ENCODE results near the gene SLC19A1. TPM values are rescaled to one million over a fixed set of nuclear protein-coding genes. Genes with fewer than 3 reads are reported as not detected.

The SLC19A1 gene
- total RNA-seq, 3 donors from 2014 or later: 12.6 to 22.8 (median 12.7) TPM

DNA sequence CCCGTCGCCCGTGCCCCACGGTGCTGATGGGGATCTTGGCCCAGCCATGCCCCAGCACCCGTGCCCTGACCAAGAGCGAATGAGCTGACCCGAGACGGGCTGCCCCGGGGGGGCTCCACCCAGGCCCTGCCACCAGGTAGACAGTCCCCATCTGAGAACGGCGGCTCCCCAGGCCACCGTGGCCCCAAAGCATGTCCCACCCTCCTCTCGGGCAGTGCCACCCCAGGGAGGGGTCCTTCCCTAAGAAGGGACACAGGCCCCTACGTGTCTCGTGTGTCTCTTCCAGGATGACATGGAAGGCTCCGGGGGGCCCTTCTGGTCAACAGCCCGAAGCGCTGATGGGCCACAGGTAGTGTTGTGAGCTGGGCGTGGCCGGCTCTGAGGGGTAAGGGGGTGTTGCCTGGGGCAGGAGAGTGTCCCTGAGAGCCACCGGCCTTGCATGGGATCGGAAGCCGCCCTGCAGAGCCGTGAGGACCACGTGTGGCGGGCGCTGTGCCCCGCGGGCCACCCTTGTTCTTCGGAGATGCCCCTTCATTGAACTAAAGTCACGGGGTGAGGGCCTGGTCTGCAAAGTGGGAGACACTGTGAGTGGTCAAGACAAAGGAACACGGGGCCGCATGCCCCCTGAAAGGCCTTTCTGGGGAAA, 55.0 kb downstream of the SLC19A1 start:
- no peaks in the 10 kb centered on the region for H3K36me3 ChIP-seq (ENCODE audit: low read depth)
- TF ChIP-seq, protein P1, sequence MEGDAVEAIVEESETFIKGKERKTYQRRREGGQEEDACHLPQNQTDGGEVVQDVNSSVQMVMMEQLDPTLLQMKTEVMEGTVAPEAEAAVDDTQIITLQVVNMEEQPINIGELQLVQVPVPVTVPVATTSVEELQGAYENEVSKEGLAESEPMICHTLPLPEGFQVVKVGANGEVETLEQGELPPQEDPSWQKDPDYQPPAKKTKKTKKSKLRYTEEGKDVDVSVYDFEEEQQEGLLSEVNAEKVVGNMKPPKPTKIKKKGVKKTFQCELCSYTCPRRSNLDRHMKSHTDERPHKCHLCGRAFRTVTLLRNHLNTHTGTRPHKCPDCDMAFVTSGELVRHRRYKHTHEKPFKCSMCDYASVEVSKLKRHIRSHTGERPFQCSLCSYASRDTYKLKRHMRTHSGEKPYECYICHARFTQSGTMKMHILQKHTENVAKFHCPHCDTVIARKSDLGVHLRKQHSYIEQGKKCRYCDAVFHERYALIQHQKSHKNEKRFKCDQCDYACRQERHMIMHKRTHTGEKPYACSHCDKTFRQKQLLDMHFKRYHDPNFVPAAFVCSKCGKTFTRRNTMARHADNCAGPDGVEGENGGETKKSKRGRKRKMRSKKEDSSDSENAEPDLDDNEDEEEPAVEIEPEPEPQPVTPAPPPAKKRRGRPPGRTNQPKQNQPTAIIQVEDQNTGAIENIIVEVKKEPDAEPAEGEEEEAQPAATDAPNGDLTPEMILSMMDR (IDR thresholded peaks at IDR 0.05): no peak
- ATAC-seq: no peak
- intact Hi-C loops (cut with DNase I, micrococcal nuclease): no loop called here
- no peak overlapping the region for H3K4me3 ChIP-seq
- no peaks in the 10 kb centered on the region for H3K9me3 ChIP-seq
- DNase-seq: no peak
- no peaks in the 10 kb centered on the region for H3K4me1 ChIP-seq (ENCODE audit: low read depth)

DNA sequence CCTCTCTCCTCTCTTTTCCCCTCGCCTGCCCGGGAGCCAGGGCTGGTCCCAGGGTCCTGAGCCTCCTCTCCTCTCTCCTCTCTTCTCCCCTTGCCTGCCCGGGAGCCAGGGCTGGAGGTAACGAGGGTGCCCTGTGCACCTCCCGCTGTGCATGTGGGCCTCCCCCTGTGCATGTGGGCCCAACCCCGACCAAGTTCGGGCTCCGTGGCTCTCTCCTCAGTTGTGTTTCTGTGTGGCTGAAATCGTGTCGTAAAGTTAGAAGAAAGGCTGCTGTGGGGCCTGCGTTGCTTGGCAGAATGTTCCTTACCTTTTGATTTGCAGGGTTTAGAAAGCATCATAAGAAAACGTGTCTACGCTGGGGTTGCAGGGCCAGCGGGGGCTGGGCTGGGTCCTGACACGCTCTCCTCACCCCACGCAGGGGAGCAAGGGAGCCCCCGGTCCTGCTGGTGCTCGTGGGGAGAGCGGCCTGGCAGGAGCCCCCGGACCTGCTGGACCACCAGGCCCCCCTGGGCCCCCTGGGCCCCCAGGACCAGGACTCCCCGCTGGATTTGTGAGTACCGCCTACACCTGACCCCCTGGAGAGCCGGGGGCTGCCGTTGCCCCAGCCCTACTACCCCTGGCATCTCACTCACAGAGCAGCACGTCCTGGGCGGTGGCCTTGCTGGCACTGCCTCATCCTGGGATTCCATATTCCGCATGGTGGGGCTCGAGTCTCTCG, 55.6 kb downstream of the SLC19A1 start:
- Histone ChIP-seq H3K4me1 (ENCODE audit: low read depth) (no peaks in the 10 kb centered on the region), H3K36me3 (ENCODE audit: low read depth) (no peaks in the 10 kb centered on the region), H3K4me3 (no peak overlapping the region), H3K9me3 (no peaks in the 10 kb centered on the region)
- TF ChIP-seq, protein P1 (IDR thresholded peaks at IDR 0.05): no peak
- ATAC-seq (no peak), DNase-seq (no peak)
- intact Hi-C loops (cut with DNase I, micrococcal nuclease): no loop called here

DNA sequence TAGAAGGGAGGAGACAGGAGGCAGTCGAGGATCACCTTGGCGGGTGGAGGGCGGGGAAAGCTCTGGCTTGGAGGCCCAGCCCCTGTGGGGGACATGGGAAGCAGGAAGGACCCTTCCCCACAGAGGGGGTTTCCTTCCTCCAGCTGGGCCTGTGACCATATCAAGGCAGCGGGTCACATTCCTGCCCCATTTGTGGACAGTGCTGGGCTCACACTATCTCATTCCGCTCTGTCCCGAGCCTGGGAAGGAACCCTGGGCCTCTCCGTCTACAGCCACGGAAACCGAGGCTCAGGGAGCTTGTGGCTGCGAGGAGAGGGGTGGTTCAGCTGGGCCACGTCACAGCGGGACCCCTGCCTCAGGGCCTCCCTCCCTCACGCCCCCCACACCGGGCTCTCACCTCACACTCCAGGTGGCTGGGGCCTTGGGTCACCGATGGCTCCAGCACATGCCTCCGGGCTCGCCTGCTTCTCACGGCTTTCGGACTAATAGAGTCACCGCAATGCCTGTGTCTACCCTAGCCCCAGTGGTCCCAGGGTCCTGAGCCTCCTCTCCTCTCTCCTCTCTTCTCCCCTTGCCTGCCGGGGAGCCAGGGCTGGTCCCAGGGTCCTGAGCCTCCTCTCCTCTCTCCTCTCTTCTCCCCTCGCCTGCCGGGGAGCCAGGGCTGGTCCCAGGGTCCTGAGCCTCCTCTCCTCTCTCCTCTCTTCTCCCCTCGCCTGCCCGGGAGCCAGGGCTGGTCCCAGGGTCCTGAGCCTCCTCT, 56.4 kb downstream of the SLC19A1 start:
- no peak for ATAC-seq
- TF ChIP-seq, protein P1 (IDR thresholded peaks at IDR 0.05): no peak
- H3K36me3 ChIP-seq (ENCODE audit: low read depth): no peaks in the 10 kb centered on the region
- intact Hi-C loops (cut with DNase I, micrococcal nuclease): no loop called here
- H3K9me3 ChIP-seq: no peaks in the 10 kb centered on the region
- DNase-seq: no peak
- H3K4me3 ChIP-seq: no peak overlapping the region
- H3K4me1 ChIP-seq (ENCODE audit: low read depth): no peaks in the 10 kb centered on the region

DNA sequence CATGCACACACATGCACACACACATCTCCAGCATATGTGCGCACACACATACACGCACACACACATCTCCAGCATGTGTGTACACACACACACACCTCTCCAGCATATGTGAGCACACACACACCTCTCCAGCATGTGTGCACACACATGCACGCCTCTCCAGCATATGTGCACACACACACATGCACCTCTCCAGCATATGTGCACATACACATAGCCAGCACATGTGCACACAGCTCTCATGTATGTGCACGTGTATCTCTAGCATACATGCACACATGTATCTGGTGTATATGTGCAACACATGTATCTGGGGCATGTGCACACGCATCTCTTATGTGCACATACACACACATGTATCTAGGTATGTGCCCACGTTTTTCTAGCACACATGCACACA, 57.9 kb downstream of the SLC19A1 start:
- Histone ChIP-seq H3K4me1 (ENCODE audit: low read depth) (no peaks in the 10 kb centered on the region), H3K36me3 (ENCODE audit: low read depth) (no peaks in the 10 kb centered on the region), H3K4me3 (no peak overlapping the region), H3K9me3 (no peaks in the 10 kb centered on the region)
- TF ChIP-seq, protein P1 (IDR thresholded peaks at IDR 0.05): no peak
- no peak for ATAC-seq
- intact Hi-C loops (cut with DNase I, micrococcal nuclease): no loop called here
- DNase-seq: no peak

DNA sequence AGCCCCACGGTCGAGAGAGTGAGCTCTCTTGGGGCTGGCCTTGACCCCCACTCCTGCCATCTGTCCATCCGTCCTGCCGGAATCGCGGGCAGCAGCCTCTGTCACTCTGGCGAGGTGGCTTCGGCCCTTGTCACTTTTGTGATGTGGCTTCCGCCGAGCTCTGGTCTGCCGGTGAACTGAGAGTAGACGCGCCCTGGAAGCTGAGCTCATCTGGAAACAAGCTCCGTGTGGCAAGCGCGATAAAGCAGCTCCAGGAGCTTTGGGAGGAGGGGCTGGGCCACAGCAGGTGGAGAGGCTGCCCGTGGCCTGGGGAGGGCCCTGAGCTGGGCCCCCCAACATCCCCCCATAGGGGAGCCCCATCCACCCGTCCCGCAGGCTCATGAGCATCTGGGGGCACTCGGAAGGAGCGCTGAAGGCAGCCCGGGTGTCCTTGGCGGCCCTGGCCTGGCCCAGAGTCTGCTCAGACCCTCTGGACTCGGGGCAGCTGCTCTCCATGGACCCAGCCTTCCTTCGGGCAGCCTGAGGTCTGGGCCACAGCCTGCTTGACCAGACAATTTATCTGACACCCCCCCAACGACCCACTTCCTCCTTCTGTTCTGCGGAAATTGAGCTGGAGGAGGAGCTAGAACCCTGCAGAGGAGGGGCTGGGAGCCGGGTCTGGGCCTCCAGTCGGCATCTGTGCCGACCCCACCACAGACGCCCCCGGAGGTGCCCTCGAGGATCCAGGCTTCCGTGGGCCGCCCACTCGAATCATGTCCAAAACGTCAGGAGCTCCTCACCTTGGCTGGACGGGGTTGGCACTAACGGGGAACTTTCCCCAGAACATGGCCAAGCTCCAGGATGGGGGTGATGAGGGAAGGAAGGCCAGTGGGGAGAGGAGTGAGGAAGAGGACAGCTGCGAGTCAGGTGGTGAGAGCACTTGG, 59.1 kb downstream of the SLC19A1 start:
- no peak overlapping the region for H3K4me3 ChIP-seq
- no peaks in the 10 kb centered on the region for H3K9me3 ChIP-seq
- H3K4me1 ChIP-seq (ENCODE audit: low read depth): no peaks in the 10 kb centered on the region
- intact Hi-C loops (cut with DNase I, micrococcal nuclease): no loop called here
- no peaks in the 10 kb centered on the region for H3K36me3 ChIP-seq (ENCODE audit: low read depth)
- ATAC-seq: peak; percentile 47
- TF ChIP-seq, protein P1 (IDR thresholded peaks at IDR 0.05): no peak
- DNase-seq: no peak

All from mucosa of descending colon (tissue), 3 donors.